Measurements from ENCODE around the gene GRP.

GRCh38 chr18:59220164-59220783 lies 316 bp downstream of the GRP start:
- TF ChIP-seq CTCF (IDR thresholded peaks at IDR 0.05 in 2 of 3, conservative IDR thresholded peaks at IDR 0.05 in 1 of 3; ENCODE audit: borderline replicate concordance in 1 of 3, insufficient read depth in 1 of 3, low read depth in 2 of 3, low read length in 2 of 3) (no peak), SP1 (IDR thresholded peaks at IDR 0.05; ENCODE audit: low read depth) (no peak), EZH2 (IDR thresholded peaks at IDR 0.05) (no peak), MAX (IDR thresholded peaks at IDR 0.05) (no peak), POLR2A (IDR thresholded peaks at IDR 0.05; ENCODE audit: borderline replicate concordance, extremely low read depth, insufficient read depth, insufficient read length) (no peak), EGR1 (IDR thresholded peaks at IDR 0.05; ENCODE audit: low read depth) (no peak), REST (IDR thresholded peaks at IDR 0.05; ENCODE audit: low read depth) (no peak), SIN3A (IDR thresholded peaks at IDR 0.05; ENCODE audit: low read depth) (no peak)
- TF ChIP-seq, protein P1, sequence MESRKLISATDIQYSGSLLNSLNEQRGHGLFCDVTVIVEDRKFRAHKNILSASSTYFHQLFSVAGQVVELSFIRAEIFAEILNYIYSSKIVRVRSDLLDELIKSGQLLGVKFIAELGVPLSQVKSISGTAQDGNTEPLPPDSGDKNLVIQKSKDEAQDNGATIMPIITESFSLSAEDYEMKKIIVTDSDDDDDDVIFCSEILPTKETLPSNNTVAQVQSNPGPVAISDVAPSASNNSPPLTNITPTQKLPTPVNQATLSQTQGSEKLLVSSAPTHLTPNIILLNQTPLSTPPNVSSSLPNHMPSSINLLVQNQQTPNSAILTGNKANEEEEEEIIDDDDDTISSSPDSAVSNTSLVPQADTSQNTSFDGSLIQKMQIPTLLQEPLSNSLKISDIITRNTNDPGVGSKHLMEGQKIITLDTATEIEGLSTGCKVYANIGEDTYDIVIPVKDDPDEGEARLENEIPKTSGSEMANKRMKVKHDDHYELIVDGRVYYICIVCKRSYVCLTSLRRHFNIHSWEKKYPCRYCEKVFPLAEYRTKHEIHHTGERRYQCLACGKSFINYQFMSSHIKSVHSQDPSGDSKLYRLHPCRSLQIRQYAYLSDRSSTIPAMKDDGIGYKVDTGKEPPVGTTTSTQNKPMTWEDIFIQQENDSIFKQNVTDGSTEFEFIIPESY (IDR thresholded peaks at IDR 0.05; ENCODE audit: extremely low read depth, insufficient replicate concordance, low read length) = no peak
